ENCODE data around the gene OR14A2. TPM values are rescaled to one million over a fixed set of nuclear protein-coding genes. Genes with fewer than 3 reads are reported as not detected.
"Not testable (repeated sequence)": the region's sequence is repeated elsewhere in the genome, so short reads cannot be mapped to it uniquely, and the experiment has no call there.

OR14A2 gene
- not detected in 2 replicates for total RNA-seq

DNA sequence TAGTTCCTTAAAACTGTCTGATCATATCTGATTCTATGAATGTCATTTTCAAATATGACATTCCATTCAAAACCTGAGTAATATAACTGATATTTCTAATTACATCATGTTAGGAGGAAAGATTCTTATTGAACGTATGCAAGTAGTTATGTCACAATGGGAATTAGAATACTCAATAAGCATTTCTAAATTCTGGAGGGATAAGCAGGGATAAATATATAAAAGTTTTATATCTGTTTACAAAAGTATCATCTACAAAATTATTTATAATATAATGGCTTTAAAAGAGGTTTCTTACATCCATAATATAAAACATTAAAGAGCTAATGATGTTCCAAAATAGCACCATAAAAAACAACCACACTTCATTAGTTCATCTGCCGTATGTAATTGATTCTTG is at the start of gene OR14A2:
Gene OR14A2 (minus strand): TSS at position 101 of the 400 bp plus-strand sequence.
- intact Hi-C loops (cut with micrococcal nuclease), result no loop called here

DNA sequence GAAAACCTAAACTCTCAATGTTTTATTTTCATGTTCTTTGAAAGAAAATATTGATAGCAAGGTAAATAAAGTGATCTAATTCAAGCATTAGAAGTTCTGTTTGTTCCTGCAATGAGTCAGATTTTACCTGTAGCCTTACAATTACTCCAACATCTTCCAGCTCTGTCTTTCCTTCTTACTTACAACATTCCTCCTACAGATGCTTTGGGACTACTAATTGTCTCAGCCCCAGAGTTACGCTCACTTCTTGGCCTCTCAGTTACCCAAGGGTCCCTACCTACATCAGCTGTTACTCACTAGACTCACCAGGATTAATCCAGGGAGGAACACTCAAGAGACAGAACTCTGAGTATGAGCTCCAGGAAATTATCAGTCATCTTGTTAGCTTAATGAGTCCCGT is 49.6 kb upstream of the OR14A2 start:
- intact Hi-C loops (cut with micrococcal nuclease), result no loop called here

DNA sequence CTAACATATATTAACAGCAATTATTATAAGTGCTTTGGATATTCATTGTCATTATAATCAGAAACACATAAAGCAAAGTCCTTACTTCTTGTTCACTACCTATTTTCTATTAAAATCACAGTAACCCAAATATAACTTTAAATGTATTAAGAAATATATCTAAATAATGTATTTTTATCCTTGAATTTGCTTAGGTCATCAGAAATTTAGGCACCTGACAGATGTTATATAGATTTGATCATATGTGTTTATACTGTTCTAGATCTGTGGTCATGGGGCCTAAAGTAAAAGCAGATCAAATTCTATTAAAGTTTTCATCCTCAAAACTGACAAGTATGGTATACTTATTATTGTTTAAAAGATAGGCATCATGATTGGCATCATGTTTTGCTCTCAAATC is 21.7 kb upstream of the OR14A2 start:
- intact Hi-C loops (cut with micrococcal nuclease), result no loop called here

DNA sequence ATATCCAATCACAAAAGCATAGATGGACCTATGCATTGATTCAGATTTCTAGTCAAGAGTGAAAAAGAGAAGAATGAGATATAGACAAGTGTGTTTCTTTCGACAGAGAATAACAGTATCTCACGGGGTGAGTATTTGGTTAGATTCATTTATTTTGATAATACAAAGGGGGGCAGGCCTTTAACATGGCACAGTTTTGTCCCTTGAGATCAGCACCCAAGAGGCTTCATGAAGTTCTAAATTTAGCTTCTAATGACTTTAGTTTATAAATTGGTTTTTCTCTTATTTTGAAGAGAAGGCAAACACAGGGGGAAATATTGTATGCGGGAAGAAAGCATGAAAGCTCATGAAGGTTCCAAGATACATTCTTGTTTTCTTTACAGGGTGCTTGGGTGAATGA is 12.5 kb upstream of the OR14A2 start, which contains the start of gene OR1C1:
Gene OR1C1 (minus strand): TSS at position 101 of the 400 bp plus-strand sequence. CDS start 2,150 bp downstream, outside the sequence.
- intact Hi-C loops (cut with micrococcal nuclease), result no loop called here

DNA sequence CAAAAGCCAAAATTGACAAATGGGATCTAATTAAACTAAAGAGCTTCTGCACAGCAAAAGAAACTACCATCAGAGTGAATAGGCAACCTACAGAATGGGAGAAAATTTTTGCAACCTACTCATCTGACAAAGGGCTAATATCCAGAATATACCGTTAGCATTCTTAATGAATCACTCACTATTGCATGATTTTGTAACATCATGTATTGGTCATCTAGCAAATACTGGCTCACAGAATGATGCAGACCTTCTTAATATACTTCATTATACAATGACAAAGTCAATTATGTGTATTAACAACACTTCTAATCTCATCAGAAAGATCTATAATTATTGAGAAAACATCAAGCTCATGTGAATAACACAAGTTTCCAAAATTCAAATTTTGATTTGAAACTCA is 6.4 kb upstream of the OR14A2 start:
- intact Hi-C loops (cut with micrococcal nuclease), result not testable (repeated sequence)

DNA sequence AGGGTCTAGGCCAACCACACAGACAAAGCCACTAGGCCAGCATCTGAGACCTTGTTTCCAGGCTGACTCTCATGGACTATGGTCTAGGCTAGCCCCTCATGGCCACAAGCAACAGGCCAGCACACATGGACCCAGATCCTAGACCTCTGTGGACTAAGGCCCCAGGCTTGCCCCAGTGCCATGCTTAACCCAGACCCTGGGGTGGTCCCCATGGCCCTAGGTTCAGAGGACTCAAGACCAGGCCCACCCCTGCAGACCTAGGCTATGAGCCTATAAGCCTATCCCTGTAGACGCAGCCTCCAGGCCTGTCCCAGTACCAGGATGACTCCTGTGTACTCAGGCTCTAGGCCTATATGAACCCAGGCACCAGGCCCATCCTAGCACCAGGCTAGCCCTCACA is 1.9 kb upstream of the OR14A2 start:
- intact Hi-C loops (cut with micrococcal nuclease), result no loop called here

DNA sequence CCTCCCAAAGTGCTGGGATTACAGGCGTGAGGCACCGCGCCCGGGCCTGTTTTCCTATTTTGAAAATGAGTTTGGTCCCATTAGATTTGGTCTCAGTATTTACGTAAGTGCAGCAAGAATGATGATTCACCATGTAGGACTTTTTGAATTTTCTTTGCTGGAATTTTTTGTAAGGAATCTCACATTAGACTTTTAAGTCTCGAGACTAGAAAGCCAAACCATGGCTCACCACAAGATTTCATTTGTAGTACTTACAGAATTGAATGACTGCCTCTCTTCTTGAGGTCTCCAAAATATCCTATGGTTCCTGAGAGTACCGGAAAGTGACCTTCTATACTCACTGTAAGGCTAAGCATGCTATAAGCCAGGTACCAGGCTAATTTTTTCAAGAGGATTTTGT is 325 bp downstream of the OR14A2 start:
- intact Hi-C loops (cut with micrococcal nuclease), result no loop called here

DNA sequence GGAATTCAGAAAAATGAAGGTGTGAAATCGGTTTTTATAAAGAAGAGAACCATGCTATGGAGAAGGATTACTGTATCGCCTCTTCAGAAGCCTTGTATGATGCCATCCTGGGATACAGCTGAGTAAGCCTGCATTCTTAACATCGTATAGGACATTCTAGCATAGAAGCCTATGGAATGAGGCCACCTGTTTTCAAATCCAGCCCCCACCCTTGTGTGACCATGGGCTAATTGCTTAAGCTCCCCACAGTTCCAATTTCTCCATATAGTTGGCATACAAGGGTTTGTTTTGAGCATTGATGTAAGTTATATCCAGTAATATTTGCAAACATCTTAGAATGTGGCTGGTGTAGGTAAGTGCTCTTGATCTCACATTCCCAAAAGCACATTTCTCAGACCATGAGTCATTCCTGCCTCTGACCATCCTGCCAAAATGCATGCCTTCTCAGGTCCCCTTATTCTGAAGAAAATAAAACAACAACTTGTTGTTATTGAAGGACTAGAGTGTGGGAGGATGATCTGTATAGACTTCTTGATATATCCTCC is 1.5 kb downstream of the OR14A2 start:
- intact Hi-C loops (cut with micrococcal nuclease), result no loop called here

DNA sequence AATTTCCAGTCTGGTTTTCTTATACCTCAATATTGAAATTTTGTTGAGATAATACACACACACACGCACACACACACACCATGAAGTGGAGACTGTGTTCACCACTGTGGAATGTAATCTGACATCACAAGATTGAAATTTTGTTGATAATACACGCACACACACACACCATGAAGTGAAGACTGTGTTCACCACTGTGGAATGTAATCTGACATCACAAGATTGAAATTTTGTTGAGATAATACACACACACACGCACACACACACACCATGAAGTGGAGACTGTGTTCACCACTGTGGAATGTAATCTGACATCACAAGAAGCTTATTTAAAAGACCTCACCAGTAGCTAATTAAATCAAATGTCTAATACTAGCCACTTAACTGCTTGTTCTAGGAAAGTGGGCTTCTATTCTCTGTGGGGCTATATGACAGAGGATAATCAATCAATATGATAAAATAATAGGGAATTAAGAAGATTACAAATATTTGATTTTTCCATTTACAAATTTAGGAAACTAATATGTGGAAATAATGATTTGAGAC is 5.7 kb downstream of the OR14A2 start:
- intact Hi-C loops (cut with micrococcal nuclease), result not testable (repeated sequence)

DNA sequence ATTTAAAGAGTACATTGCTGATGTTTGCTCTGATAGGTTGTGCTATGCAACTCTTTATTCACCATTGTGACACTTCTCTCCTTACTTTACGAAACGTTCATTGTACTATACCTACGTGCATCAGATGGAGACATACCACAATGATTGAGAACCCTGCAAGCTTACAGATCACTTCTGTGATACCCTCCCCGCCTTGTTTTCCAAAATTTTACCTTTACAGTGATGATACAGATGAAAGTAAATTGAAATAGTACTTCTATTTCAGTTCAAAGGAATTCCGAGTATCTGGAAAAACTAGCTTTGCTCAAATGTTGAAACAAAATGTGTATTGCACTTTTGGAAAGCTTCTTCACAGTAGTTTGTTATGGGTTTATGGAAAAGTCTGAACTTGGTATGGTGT is 6.2 kb downstream of the OR14A2 start:
- intact Hi-C loops (cut with micrococcal nuclease), result no loop called here

DNA sequence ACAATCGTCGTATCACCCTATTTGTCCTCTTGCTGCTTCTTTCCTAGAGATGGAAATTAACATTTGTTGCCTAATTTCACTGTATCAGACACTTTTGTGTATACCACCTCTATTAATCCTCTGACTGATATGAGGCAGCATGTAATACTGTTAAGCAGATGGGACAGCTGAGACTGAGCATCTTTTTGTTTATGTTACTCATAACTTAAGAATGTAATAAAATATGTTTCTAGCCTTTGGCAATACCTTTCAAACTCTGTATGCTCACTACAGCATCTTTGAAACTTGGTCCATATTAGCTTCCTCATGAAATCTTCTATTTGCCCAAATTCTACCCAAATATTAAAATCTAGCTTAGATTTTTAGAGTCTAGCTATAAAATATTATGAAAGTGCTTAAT is 7.2 kb downstream of the OR14A2 start:
- intact Hi-C loops (cut with micrococcal nuclease), result no loop called here

DNA sequence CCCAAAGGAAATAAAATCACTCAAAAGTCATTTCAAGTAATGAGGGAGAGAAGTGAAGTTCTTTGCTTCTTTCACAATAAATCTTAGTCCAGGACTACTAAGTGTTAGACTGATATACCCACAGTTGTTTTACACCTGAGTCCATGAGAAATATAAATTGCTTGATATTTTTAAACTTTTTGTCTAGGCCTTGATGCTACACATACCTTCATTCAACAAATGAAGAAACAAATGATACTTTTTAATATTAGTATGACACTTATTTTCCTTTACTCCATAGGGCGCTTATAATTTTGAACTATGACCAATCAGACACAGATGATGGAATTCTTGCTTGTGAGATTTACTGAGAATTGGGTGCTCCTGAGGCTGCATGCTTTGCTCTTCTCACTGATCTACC is 9.6 kb downstream of the OR14A2 start, which contains the start of gene OR14K1:
Gene OR14K1 (plus strand): TSS at position 301 of the 400 bp plus-strand sequence. CDS start 0 bp downstream, at position 301.
- intact Hi-C loops (cut with micrococcal nuclease), result no loop called here

DNA sequence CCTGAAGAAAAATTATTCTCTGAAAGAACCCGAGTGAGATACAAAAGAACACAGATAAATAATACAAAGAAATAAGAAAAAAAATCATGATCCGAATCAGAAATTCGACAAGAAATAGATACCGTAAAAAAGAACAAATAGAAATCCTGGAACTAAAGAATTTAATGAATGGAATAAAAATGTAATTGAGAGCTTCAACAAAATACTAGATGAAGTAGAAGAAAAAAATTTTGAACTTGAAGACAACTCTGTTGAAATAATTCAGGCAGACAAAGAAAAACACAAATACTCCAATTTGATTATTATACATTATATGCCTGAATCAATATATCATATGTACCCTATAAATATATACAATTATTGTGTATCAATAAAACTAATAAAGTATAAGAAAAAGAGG is 26.7 kb downstream of the OR14A2 start:
- intact Hi-C loops (cut with micrococcal nuclease), result no loop called here

DNA sequence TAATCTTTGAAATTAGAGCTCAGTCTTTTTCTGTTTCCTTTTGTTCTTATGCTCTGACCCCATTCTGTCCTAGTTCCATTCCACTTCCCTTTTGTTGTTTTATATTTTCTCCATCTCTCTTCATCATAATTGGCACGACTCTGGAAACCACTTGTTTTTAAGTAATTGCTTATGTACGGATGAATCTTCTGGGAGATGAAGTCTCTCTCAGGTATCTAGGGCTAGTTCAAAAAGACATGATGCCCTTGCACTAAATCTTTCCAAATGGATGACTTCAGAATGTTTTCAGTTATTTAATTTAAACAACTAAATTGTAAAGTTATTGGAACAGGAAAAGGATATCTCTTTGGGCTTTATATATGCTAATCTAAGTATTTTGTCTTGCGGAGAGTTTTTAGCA is 31.4 kb downstream of the OR14A2 start, which contains the start of gene OR6F1:
Gene OR6F1 (minus strand): TSS at position 101 of the 400 bp plus-strand sequence. CDS start 3,891 bp downstream, outside the sequence.
- intact Hi-C loops (cut with micrococcal nuclease), result no loop called here

DNA sequence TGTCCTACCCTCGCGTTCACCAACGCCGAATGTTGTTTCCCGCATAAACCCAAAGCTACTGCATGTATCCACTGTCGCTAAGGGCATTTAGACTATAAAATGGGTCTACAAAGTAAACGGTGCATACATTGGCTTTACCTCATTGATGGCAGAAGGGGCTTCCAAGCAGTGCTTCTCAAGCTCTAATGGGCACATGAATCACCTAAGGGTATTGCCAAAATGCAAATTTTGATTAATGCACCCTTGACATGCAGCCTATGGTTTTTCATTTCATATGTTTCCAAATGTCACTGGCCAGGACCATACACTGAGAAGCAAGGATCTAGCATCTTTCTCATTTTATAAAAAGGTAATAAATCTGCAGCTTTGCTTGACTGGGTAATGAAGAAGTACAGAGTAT is 34.2 kb downstream of the OR14A2 start:
- intact Hi-C loops (cut with micrococcal nuclease), result no loop called here

DNA sequence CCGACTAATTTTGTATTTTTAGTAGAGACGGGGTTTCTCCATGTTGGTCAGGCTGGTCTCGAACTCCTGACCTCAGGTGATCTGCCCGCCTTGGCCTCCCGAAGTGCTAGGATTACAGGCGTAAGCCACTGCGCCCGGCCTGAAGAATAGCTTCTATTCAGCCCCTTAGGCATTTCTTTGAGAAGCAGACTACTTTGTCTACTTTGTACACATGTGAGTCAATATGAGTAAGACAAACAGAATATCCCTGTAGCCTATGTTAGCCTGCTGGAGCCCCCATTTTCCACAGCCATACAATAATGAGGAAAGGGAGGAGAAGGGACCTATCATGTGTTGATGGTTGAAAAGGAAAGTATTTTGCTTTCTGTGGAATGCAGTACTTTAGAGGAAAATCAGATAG is 37.3 kb downstream of the OR14A2 start:
- intact Hi-C loops (cut with micrococcal nuclease), result not testable (repeated sequence)

DNA sequence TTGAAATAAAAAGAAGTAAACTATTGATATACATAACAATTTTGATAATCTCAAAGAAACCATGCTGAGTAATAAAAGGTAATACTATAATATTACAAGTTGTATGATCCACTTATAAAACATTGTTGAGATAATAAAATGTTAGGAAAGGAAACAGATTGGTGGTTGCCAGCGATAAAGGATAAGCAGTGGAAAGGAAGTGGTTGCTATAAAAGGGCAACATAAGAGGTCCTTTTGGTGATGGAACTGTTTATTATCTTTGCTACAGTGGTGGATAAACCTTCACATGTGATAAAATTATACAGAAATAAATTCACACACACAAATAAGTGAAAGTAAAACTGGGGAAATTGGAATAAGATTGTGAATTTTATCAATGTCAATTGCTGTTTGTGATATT is 46.6 kb downstream of the OR14A2 start:
- intact Hi-C loops (cut with micrococcal nuclease), result no loop called here

DNA sequence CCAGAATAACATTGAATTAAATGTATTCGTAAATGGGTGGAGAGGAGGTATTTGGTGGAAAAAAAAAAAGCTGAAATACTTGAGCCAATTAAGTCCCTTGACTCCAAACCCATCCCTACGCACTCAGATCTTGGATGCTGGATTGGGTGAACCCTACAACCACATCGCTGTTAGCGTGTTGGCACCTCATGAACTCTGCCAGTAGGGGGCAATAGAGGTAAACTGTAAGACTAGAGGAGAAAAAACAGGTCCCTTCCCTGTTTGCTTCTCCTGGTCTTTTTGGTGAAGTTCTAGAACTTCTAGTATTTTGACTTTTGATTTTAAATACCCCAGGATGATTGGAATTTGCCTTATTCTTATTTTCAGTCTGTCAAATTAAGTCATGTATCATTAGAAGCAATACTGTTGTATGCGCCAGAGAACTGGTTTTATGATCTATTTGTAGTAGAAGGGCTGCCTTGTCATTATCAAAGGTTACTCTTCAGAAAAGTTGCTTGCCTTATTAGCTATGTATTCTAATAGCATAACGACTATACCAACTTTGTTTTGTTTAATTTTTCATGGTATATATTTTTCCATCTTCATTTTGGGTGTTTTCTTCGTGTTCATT is 66.5 kb downstream of the OR14A2 start:
- intact Hi-C loops (cut with micrococcal nuclease), result loop anchor here (1.0 kb wide), 2 partner anchors 176 to 291 kb away; partner anchors contain the start of gene TRIM58

DNA sequence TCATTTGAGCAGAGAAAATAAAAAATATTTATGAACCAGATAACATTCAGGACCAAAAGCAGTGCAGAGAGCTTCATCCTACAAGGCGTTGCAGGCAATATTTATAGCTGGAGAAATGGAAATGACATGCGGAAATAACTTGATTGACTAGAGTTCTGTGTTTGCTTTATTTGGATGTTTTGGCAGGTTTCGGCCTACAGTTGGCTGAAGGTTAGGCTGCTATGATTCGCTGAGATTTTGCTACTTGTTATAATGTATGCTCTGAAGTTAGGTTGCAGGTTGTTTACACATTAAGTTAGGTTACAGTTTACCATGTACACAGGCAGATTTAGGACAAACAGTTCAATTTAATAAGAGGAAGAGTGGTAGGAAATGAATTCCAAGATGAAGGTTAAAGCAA is 67.8 kb downstream of the OR14A2 start:
- intact Hi-C loops (cut with micrococcal nuclease), result no loop called here

DNA sequence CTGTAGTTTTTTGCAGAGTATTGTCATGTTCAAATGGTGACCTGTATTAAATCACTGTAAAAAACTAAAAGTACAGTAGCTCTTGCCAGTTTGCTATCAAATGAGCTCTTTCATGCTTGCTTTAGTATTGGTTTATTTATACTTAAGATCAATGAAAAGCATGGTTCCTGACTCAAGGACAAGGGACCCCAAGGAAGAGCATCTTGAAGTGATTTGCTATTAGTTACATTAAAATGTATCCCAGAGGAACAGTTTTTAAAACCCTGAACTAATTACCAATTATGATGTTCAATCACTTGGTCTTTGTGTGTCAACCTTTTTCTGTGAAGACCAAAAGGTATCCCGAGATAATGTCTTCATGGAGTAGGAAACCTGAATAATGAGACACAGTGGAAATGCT is 68.3 kb downstream of the OR14A2 start, which contains the start of gene OR13G1:
Gene OR13G1 (minus strand): TSS at position 101 of the 400 bp plus-strand sequence. CDS start 6,698 bp downstream, outside the sequence.
- intact Hi-C loops (cut with micrococcal nuclease), result no loop called here

Data from T-helper 1 cell treated with Interleukin-12 subunit alpha and Interleukin-12 subunit beta and Interleukin-4 antibody, amounts not matched to agents 30 ng/mL and 1 ng/mL, for 36 hours (primary cell).